IMR-90 (cell line): ENCODE results near the gene RASGRP1. TPM values are rescaled to one million over a fixed set of nuclear protein-coding genes. Genes with fewer than 3 reads are reported as not detected.
A peak's percentile ranks its signal among the peaks of the same experiment; 100 is the strongest.

Source experiments
- ATAC-seq: fragments of 200-7000 bp; cut with Tn5 transposase; 2 replicates; pipeline ENCODE4 v1.9.1; 2020; ENCODE audit warnings: low read depth, mild to moderate bottlenecking, moderate library complexity
- BruUV-seq: library from RNA; stranded (reverse); fragments of 400-500 nt; replicated peaks from 2 replicates; lab custom pipeline; 2021; lab: Mats Ljungman, UMichigan
- CTCF ChIA-PET: fragments of 300-600 bp; formaldehyde crosslinking; extraction: SDS; loops from one replicate; lab custom pipeline; 2021; ENCODE audit warnings: antibody characterized with exemption; lab: Yijun Ruan, JAX
- POLR2A ChIA-PET: fragments of 300-600 bp; sonication (Branson Sonifier 250); formaldehyde crosslinking; loops from one replicate; lab custom pipeline; 2022; ENCODE audit warnings: antibody characterized with exemption; ENCODE audit not compliant: unreplicated experiment; lab: Charles Lee
- DNase-seq: peaks from one replicate; pipeline ENCODE4 v3.0.0; 2013
- H2AFZ ChIP-seq: replicated peaks from 2 replicates; pipeline ENCODE3; 2013; ENCODE audit warnings: low read length, mild to moderate bottlenecking; ENCODE audit not compliant: poor library complexity
- H2AK5ac ChIP-seq: 2 replicates; pipeline ENCODE4 v1.6.1; 2013; ENCODE audit warnings: low read depth, low read length, inconsistent platforms
- H2AK9ac ChIP-seq: replicated peaks from 2 replicates; pipeline ENCODE3; 2013; ENCODE audit warnings: mild to moderate bottlenecking, low read depth, low read length, moderate library complexity; ENCODE audit not compliant: poor library complexity
- H2BK120ac ChIP-seq: 2 replicates; pipeline ENCODE4 v1.6.1; 2013; ENCODE audit warnings: low read depth, low read length, inconsistent platforms
- H2BK15ac ChIP-seq: 3 replicates; pipeline ENCODE4 v1.6.1; 2013; ENCODE audit warnings: low read depth, low read length, inconsistent platforms
- H2BK20ac ChIP-seq: 2 replicates; pipeline ENCODE4 v1.6.1; 2013; ENCODE audit warnings: low read depth, mild to moderate bottlenecking, inconsistent platforms, low read length, moderate library complexity
- H2BK5ac ChIP-seq: 2 replicates; pipeline ENCODE4 v1.6.1; 2013; ENCODE audit warnings: mild to moderate bottlenecking, low read depth, low read length, inconsistent platforms; ENCODE audit not compliant: poor library complexity, severe bottlenecking
- H3K14ac ChIP-seq: replicated peaks from 2 replicates; pipeline ENCODE4 v1.6.1; 2013; ENCODE audit warnings: low read depth, low read length, inconsistent platforms
- H3K18ac ChIP-seq: 2 replicates; pipeline ENCODE4 v1.6.1; 2013; ENCODE audit warnings: low read depth, low read length, control low read depth
- H3K23ac ChIP-seq: 2 replicates; pipeline ENCODE4 v1.6.1; 2013; ENCODE audit warnings: low read depth, low read length, inconsistent platforms
- H3K27ac ChIP-seq: 2 replicates; pipeline ENCODE4 v1.5.1; 2013; ENCODE audit warnings: mild to moderate bottlenecking, control low read depth, low read length; ENCODE audit not compliant: insufficient read depth
- H3K27me3 ChIP-seq: 2 replicates; pipeline ENCODE4 v1.6.1; 2013; ENCODE audit warnings: low read length; ENCODE audit not compliant: control insufficient read depth, insufficient read depth
- H3K36me3 ChIP-seq: 2 replicates; pipeline ENCODE4 v1.6.1; 2013; ENCODE audit warnings: low read length, mixed read lengths; ENCODE audit not compliant: control insufficient read depth, insufficient read depth
- H3K4ac ChIP-seq: 2 replicates; pipeline ENCODE4 v1.6.1; 2013; ENCODE audit warnings: low read depth, low read length, inconsistent platforms
- H3K4me1 ChIP-seq: 2 replicates; pipeline ENCODE4 v1.6.1; 2013; ENCODE audit warnings: low read length, mixed read lengths; ENCODE audit not compliant: control insufficient read depth, insufficient read depth
- H3K4me2 ChIP-seq: 2 replicates; pipeline ENCODE4 v1.6.1; 2013; ENCODE audit warnings: low read depth, mild to moderate bottlenecking, control low read depth, low read length, moderate library complexity
- H3K4me3 ChIP-seq: 2 replicates; pipeline ENCODE4 v1.5.1; 2013; ENCODE audit warnings: low read depth, mild to moderate bottlenecking, control low read depth, low read length, moderate library complexity; ENCODE audit not compliant: insufficient read depth
- H3K56ac ChIP-seq: 2 replicates; pipeline ENCODE4 v1.6.1; 2013; ENCODE audit warnings: low read length, inconsistent platforms; ENCODE audit not compliant: insufficient read depth; ENCODE audit errors: extremely low read depth
- H3K79me1 ChIP-seq, 2 experiments: 2 replicates each; pipeline ENCODE4 v1.6.1; 2013; ENCODE audit warnings: low read length in 2 of 2, inconsistent platforms in 1 of 2, low read depth in 1 of 2
- H3K9ac ChIP-seq: 2 replicates; pipeline ENCODE4 v1.6.1; 2013; ENCODE audit warnings: low read depth, low read length, control low read depth
- H3K9me1 ChIP-seq: 2 replicates; pipeline ENCODE4 v1.6.1; 2013; ENCODE audit warnings: low read length, inconsistent platforms; ENCODE audit not compliant: insufficient read depth
- H3K9me3 ChIP-seq: 2 replicates; pipeline ENCODE4 v1.6.1; 2013; ENCODE audit warnings: low read length; ENCODE audit not compliant: control insufficient read depth, insufficient read depth
- H4K20me1 ChIP-seq: 2 replicates; pipeline ENCODE4 v1.6.1; 2013; ENCODE audit warnings: low read length, inconsistent platforms; ENCODE audit not compliant: insufficient read depth
- H4K5ac ChIP-seq: 2 replicates; pipeline ENCODE4 v1.6.1; 2013; ENCODE audit warnings: mild to moderate bottlenecking, low read depth, low read length, control low read depth
- H4K8ac ChIP-seq, 2 experiments: 2 replicates each; pipeline ENCODE4 v1.6.1; 2013; ENCODE audit warnings: low read depth in 2 of 2, low read length in 2 of 2, control low read depth in 1 of 2, inconsistent platforms in 1 of 2
- H4K91ac ChIP-seq: 2 replicates; pipeline ENCODE4 v1.6.1; 2013; ENCODE audit warnings: low read depth, low read length, inconsistent platforms; ENCODE audit not compliant: insufficient read depth
- BHLHE40 ChIP-seq: fragments of 150-350 bp; IDR thresholded peaks from 2 replicates; pipeline ENCODE4 v1.6.1; 2016; ENCODE audit warnings: mild to moderate bottlenecking, low read depth, low read length
- CHD1 ChIP-seq: IDR thresholded peaks from 2 replicates; pipeline ENCODE4 v1.6.1; 2012; ENCODE audit warnings: low read depth, low read length, improper control_type of control experiment
- MAZ ChIP-seq: IDR thresholded peaks from 2 replicates; pipeline ENCODE4 v1.6.1; 2012; ENCODE audit warnings: low read depth, mild to moderate bottlenecking, low read length, improper control_type of control experiment, moderate library complexity, borderline replicate concordance
- NFE2L2 ChIP-seq: fragments of 150-350 bp; IDR thresholded peaks from 2 replicates; pipeline ENCODE4 v1.6.1; 2016; ENCODE audit warnings: low read depth, mild to moderate bottlenecking, low read length
- POLR2A ChIP-seq: IDR thresholded peaks from 2 replicates; pipeline ENCODE4 v1.6.1; 2012; ENCODE audit warnings: mild to moderate bottlenecking, low read depth, low read length
- RFX5 ChIP-seq: IDR thresholded peaks from 2 replicates; pipeline ENCODE4 v1.8.0; 2012; ENCODE audit warnings: low read depth, mild to moderate bottlenecking, low read length, moderate library complexity
- SMC3 ChIP-seq: fragments of 150-350 bp; IDR thresholded peaks from 2 replicates; pipeline ENCODE4 v1.6.1; 2016; ENCODE audit warnings: low read depth, mild to moderate bottlenecking, antibody characterized with exemption, low read length, moderate library complexity
- WGBS, 2 experiments: methylation state at CpG; one replicate each; pipeline versions ENCODE4 v1.1.5 to v1.1.7; 2013; ENCODE audit warnings: missing lambda C conversion rate in 2 of 2; ENCODE audit not compliant: insufficient read length in 1 of 2; ENCODE audit errors: extremely low coverage in 2 of 2; 5-methylcytosine and 5-hydroxymethylcytosine counted together
- dilution Hi-C: fragments of 300-500 bp; cut with HindIII; formaldehyde crosslinking; loops from one replicate; pipeline ENCODE4 v1.14.3; 2018; ENCODE audit warnings: low sequenced_read_pairs; ENCODE audit not compliant: unreplicated experiment
- in situ Hi-C: fragments of 300-500 bp; cut with MboI; formaldehyde crosslinking; loops from 3 replicates; pipeline ENCODE4 v1.14.3; 2019; ENCODE audit warnings: low sequenced_read_pairs, inconsistent platforms, mixed read lengths
- intact Hi-C: fragments of 100-400 bp; cut with micrococcal nuclease; formaldehyde crosslinking; loops from 2 replicates; pipeline ENCODE4 v1.10.0; 2022
- polyA plus RNA-seq, 3 experiments: library from polyadenylated mRNA; depleted of rRNA; stranded (reverse); fragments of >200 nt; gene quantifications; 2 replicates each; pipeline ENCODE4 v1.2.3, GENCODE V29; 2012; ENCODE audit warnings: low replicate concordance in 1 of 3
- total RNA-seq: library from RNA; depleted of rRNA; stranded (reverse); fragments of >200 nt; gene quantifications from 2 replicates; pipeline ENCODE4 v1.2.3, GENCODE V29; 2012

The RASGRP1 gene
- total and polyA plus RNA-seq, 2 of the 4 experiments (the other 2 are of a cell fraction), result 1.4 to 3.2 TPM

DNA sequence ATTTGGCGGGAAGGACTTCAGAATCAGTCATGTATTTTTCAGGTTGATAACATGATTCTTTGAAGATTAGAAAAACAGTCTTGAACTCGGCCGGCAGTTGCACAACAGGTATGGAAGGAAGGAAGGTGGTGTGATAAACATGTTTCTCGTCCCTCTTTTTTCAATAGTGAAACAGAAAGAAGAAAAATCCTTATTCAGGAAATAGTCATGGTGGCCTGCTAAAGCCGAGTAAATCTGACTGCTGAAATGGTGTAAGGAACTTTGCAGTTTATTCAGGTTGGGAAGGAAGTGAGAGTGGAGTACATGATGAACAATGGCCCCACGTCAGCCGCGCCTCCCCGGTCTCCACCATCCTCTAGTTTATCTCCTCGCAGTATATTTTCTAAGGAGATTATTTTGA lies 6.7 kb downstream of the RASGRP1 start:
- H3K9ac ChIP-seq, result no peak overlapping the region
- no peak overlapping the region for H2BK20ac ChIP-seq
- H2BK5ac ChIP-seq, result peak overlapping the region; percentile 10
- H2AFZ ChIP-seq, result no peak overlapping the region
- POLR2A ChIA-PET, result no interaction called here
- H3K27ac ChIP-seq, result no peak overlapping the region
- no peaks in the 10 kb centered on the region for H3K9me3 ChIP-seq
- H3K4me3 ChIP-seq, result no peak overlapping the region
- no peaks in the 10 kb centered on the region for H3K79me1 ChIP-seq
- CTCF ChIA-PET, result no interaction called here
- H3K14ac ChIP-seq, result no peak overlapping the region; the same call in 1 of the 2 replicates
- peak overlapping the region; percentile 29; the same call in 1 of the 2 replicates for H3K18ac ChIP-seq
- H4K5ac ChIP-seq, result no peak overlapping the region
- ATAC-seq (no peak), DNase-seq (no peak)
- H3K4me1 ChIP-seq, result peaks cover 32% of the 10 kb centered on the region
- BruUV-seq, result no TSS peak
- H3K4ac ChIP-seq, result no peak overlapping the region
- H4K91ac ChIP-seq, result no peak overlapping the region; the same call in 1 of the 2 replicates
- H3K27me3 ChIP-seq, result no peaks in the 10 kb centered on the region
- TF ChIP-seq POLR2A (no peak), SMC3 (no peak), MAZ (no peak), NFE2L2 (no peak), RFX5 (no peak), BHLHE40 (no peak), CHD1 (no peak)
- H3K56ac ChIP-seq, result no peak overlapping the region
- H4K20me1 ChIP-seq, result no peaks in the 10 kb centered on the region
- peak overlapping the region; percentile 63; the same call in 1 of the 3 replicates for H2BK15ac ChIP-seq
- 100% methylated on average over 1 of the region's 10 CpGs; no CpG with 5 or more reads in 1 of the 2 experiments for WGBS, 2 experiments
- dilution Hi-C loops (no loop called here), intact Hi-C loops (no loop called here), in situ Hi-C loops (no loop called here)
- H2AK9ac ChIP-seq, result no peak overlapping the region
- no peak overlapping the region for H3K4me2 ChIP-seq
- H3K23ac ChIP-seq, result no peak overlapping the region
- H2BK120ac ChIP-seq, result peak overlapping the region; percentile 19; the same call in 1 of the 2 replicates
- peaks cover 10% of the 10 kb centered on the region for H3K9me1 ChIP-seq
- H3K36me3 ChIP-seq, result no peaks in the 10 kb centered on the region
- H4K8ac ChIP-seq, result no peak overlapping the region
- H2AK5ac ChIP-seq, result peak overlapping the region; percentile 11; the same call in 1 of the 2 replicates
